ENCODE results near the gene PHRF1. TPM values are rescaled to one million over a fixed set of nuclear protein-coding genes. Genes with fewer than 3 reads are reported as not detected.

Gene PHRF1
- total and polyA plus RNA-seq, 2 donors (not counting 3 experiments of a cell fraction or from before 2014, with no cell fraction given), result 14.2 to 39.4 TPM

DNA sequence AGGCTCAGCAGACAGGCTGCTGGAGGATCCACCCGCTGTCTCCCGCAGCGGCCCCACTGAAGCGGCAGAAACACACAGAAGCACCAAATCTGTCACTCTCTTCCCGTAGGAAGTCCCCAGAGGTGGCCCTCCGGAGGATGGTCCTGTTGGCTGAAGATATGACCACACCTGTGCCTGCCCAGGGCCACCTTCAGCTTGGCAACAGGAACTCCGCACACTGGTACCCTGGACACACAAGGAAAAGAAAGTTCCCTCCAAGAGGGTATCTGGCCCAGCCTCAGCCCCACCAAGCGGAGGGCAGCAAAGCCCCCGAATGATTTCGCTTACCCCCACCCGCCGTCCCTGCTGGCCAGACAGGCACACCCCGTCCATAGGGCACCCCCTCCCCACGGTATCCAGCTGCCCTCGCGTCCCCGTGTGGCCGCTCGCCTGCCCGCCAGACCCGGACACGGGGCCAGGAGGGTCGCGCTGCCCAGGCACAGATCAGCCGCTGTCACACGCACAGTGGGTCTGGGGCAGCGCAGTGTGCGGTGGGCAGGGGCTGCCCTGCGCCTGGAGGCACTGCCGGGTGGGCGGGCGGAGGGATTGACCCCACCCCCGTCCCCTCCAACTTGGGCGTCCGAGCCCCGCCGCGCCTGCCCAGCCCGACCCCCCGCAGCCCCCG lies 8.5 kb upstream of the PHRF1 start:
- H3K27ac ChIP-seq (ENCODE audit: insufficient read depth, low read depth, low read length), result no peak overlapping the region
- intact Hi-C loops (cut with micrococcal nuclease), result no loop called here

More for the DNA sequence above, 8.5 kb upstream of the PHRF1 start:
- TF ChIP-seq JUN (IDR thresholded peaks at IDR 0.05; ENCODE audit: borderline replicate concordance, insufficient read depth, insufficient read length, low read depth) (no peak), FOS (IDR thresholded peaks at IDR 0.05; ENCODE audit: borderline replicate concordance, insufficient read depth, low read length) (no peak), EZH2 (IDR thresholded peaks at IDR 0.05; ENCODE audit: borderline replicate concordance, low read depth, low read length, severe bottlenecking) (no peak), MYC (IDR thresholded peaks at IDR 0.05; ENCODE audit: low read depth, low read length) (no peak), POLR2A (IDR thresholded peaks at IDR 0.05; ENCODE audit: low read depth, low read length) (no peak), GATA2 (IDR thresholded peaks at IDR 0.05; ENCODE audit: insufficient read depth, insufficient read length, low read depth, low read length) (no peak), POLR2AphosphoS5 (IDR thresholded peaks at IDR 0.05; ENCODE audit: insufficient read depth, low read depth, low read length) (no peak)
- TF ChIP-seq, protein P1, sequence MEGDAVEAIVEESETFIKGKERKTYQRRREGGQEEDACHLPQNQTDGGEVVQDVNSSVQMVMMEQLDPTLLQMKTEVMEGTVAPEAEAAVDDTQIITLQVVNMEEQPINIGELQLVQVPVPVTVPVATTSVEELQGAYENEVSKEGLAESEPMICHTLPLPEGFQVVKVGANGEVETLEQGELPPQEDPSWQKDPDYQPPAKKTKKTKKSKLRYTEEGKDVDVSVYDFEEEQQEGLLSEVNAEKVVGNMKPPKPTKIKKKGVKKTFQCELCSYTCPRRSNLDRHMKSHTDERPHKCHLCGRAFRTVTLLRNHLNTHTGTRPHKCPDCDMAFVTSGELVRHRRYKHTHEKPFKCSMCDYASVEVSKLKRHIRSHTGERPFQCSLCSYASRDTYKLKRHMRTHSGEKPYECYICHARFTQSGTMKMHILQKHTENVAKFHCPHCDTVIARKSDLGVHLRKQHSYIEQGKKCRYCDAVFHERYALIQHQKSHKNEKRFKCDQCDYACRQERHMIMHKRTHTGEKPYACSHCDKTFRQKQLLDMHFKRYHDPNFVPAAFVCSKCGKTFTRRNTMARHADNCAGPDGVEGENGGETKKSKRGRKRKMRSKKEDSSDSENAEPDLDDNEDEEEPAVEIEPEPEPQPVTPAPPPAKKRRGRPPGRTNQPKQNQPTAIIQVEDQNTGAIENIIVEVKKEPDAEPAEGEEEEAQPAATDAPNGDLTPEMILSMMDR (IDR thresholded peaks at IDR 0.05; ENCODE audit: extremely low read depth in 1 of 2, insufficient read depth in 1 of 2, low read depth in 1 of 2, low read length in 2 of 2), result no peak
- TF ChIP-seq, protein P2, sequence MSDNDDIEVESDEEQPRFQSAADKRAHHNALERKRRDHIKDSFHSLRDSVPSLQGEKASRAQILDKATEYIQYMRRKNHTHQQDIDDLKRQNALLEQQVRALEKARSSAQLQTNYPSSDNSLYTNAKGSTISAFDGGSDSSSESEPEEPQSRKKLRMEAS (IDR thresholded peaks at IDR 0.05; ENCODE audit: insufficient read depth, insufficient read length), result no peak
- Histone ChIP-seq H3K9me1 (replicated peaks; ENCODE audit: control insufficient read depth, extremely low read depth, insufficient read depth, low read length) (no peaks in the 10 kb centered on the region), H3K4me1 (ENCODE audit: control insufficient read depth, extremely low read depth, insufficient read depth, low read length) (peaks cover 11% of the 10 kb centered on the region), H3K27me3 (ENCODE audit: control insufficient read depth in 2 of 2, insufficient read depth in 2 of 2, low read length in 2 of 2) (no peaks in the 10 kb centered on the region), H3K9me3 (replicated peaks; ENCODE audit: control insufficient read depth, insufficient read depth, low read length) (no peaks in the 10 kb centered on the region), H4K20me1 (replicated peaks; ENCODE audit: control insufficient read depth, extremely low read depth, insufficient read depth, low read length) (no peaks in the 10 kb centered on the region), H3K9ac (replicated peaks; ENCODE audit: extremely low read depth, insufficient read depth, low read length) (peak overlapping the region; percentile 41), H2AFZ (ENCODE audit: low read depth, low read length) (peak overlapping the region; percentile 85), H3K79me2 (ENCODE audit: control insufficient read depth, insufficient read depth, low read length) (no peaks in the 10 kb centered on the region), H3K4me3 (replicated peaks in 1 of 3; ENCODE audit: insufficient read depth in 1 of 3, low read depth in 1 of 3, low read length in 3 of 3) (peak overlapping the region; percentile 53 to 62 (median 60)), H3K36me3 (ENCODE audit: control insufficient read depth in 2 of 2, extremely low read depth in 1 of 2, insufficient read depth in 2 of 2, low read length in 2 of 2) (peaks cover 0 to 2% of the 10 kb centered on the region in 2 experiments), H3K4me2 (ENCODE audit: insufficient read depth, low read length) (peak overlapping the region; percentile 64)
- ChIA-PET POLR2A (interaction anchor here (0.7 kb wide), 1 partner anchor 48 kb away, joined by 3 read pairs; no protein-coding TSS in a partner anchor), CTCF (interaction anchor here (1.8 kb wide), 1 partner anchor 13 kb away, joined by 6 read pairs; no protein-coding TSS in a partner anchor)
- BruUV-seq (replicated peaks), result no TSS peak
- FAIRE-seq, result no peak
- dilution Hi-C loops (cut with MboI; ENCODE audit: extremely low pct_ligation_motif_present, low sequenced_read_pairs), result no loop called here
- DNase-seq (ENCODE audit: low read depth, low spot score), result no peak
